Endothelial cell of umbilical vein (primary cell): ENCODE results near the gene BTG2.

Experiments used
- POLR2A ChIP-seq: IDR thresholded peaks from 2 replicates; pipeline ENCODE4 v1.6.1; 2012; ENCODE audit warnings: low read depth, mild to moderate bottlenecking, control low read depth, low read length
- TF ChIP-seq, protein P1 (sequence below), 2 donors: IDR thresholded peaks; 1 replicate in 1 of 2; 2 replicates in 1 of 2; pipeline ENCODE4 v1.5.1; 2011; ENCODE audit warnings: low read length in 2 of 2, mild to moderate bottlenecking in 2 of 2, moderate library complexity in 2 of 2, control low read depth in 1 of 2, inconsistent platforms in 1 of 2, low read depth in 1 of 2; ENCODE audit not compliant: insufficient read depth in 1 of 2; ENCODE audit errors: extremely low read depth in 1 of 2

GRCh38 chr1:203325026-203325417, 19.7 kb downstream of the BTG2 start:
- TF ChIP-seq, protein P1, sequence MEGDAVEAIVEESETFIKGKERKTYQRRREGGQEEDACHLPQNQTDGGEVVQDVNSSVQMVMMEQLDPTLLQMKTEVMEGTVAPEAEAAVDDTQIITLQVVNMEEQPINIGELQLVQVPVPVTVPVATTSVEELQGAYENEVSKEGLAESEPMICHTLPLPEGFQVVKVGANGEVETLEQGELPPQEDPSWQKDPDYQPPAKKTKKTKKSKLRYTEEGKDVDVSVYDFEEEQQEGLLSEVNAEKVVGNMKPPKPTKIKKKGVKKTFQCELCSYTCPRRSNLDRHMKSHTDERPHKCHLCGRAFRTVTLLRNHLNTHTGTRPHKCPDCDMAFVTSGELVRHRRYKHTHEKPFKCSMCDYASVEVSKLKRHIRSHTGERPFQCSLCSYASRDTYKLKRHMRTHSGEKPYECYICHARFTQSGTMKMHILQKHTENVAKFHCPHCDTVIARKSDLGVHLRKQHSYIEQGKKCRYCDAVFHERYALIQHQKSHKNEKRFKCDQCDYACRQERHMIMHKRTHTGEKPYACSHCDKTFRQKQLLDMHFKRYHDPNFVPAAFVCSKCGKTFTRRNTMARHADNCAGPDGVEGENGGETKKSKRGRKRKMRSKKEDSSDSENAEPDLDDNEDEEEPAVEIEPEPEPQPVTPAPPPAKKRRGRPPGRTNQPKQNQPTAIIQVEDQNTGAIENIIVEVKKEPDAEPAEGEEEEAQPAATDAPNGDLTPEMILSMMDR (IDR thresholded peaks at IDR 0.05; ENCODE audit: extremely low read depth in 1 of 2, insufficient read depth in 1 of 2, low read depth in 1 of 2, low read length in 2 of 2) = no peak
- TF ChIP-seq POLR2A = no peak
